Inflammatory macrophage (primary cell): ENCODE measurements around the gene MMP17.

Experiments
- DNase-seq, 2 donors: peaks; one replicate each; pipeline ENCODE4 v3.0.0-alpha.2; 2020 to 2022

The MMP17 gene

GRCh38 chr12:131850856-131851559, 22.8 kb downstream of the MMP17 start:
- peak; percentile 62 to 66 for DNase-seq

- DNase-seq = no peak
Observed at GRCh38 chr12:131851741-131852550, 23.8 kb downstream of the MMP17 start.

- DNase-seq = peak; percentile 29 to 42
Observed at GRCh38 chr12:131852551-131853299, 24.5 kb downstream of the MMP17 start.

GRCh38 chr12:131853832-131854797, 25.9 kb downstream of the MMP17 start:
- no peak for DNase-seq

GRCh38 chr12:131854861-131855476, 26.8 kb downstream of the MMP17 start:
- no peak for DNase-seq

- no peak for DNase-seq
Observed at GRCh38 chr12:131855521-131856142, 27.4 kb downstream of the MMP17 start.

- no peak for DNase-seq
Observed at GRCh38 chr12:131856366-131857097, 28.3 kb downstream of the MMP17 start.

- DNase-seq = no peak
Observed at GRCh38 chr12:131857908-131858850, 30.0 kb downstream of the MMP17 start.

GRCh38 chr12:131860472-131861260, 32.5 kb downstream of the MMP17 start:
- DNase-seq = peak; percentile 80 to 89

GRCh38 chr12:131861261-131862083, 33.3 kb downstream of the MMP17 start:
- no peak for DNase-seq

GRCh38 chr12:131862084-131862441, 33.9 kb downstream of the MMP17 start:
- DNase-seq = no peak

GRCh38 chr12:131862600-131862993, 34.4 kb downstream of the MMP17 start:
- DNase-seq = no peak

GRCh38 chr12:131862994-131863710, 35.0 kb downstream of the MMP17 start:
- peak; percentile 48 to 73 for DNase-seq

GRCh38 chr12:131863711-131864396, 35.7 kb downstream of the MMP17 start:
- DNase-seq = no peak

GRCh38 chr12:131864469-131864868, 36.3 kb downstream of the MMP17 start:
- no peak for DNase-seq
